SK-N-SH (cell line): ENCODE data around the gene CHRNB1. TPM values are rescaled to one million over a fixed set of nuclear protein-coding genes. Genes with fewer than 3 reads are reported as not detected.
A peak's percentile ranks its signal among the peaks of the same experiment; 100 is the strongest.

Experiments used
- CTCF ChIA-PET: fragments of 300-600, 350-600 bp; formaldehyde crosslinking; extraction: SDS; loops from one replicate; lab custom pipeline; 2021; lab: Yijun Ruan, JAX
- POLR2A ChIA-PET: fragments of 350-600 bp; sonication (Branson Sonifier 250); formaldehyde crosslinking; extraction: SDS; loops from one replicate; lab custom pipeline; 2020; ENCODE audit warnings: antibody characterized with exemption, inconsistent platforms; lab: Yijun Ruan, JAX
- DNase-seq: peaks from one replicate; pipeline ENCODE4 v3.0.0; 2012
- H2AFZ ChIP-seq: fragments of 200-600 bp; sonication (generic); 2 replicates; pipeline ENCODE4 v1.8.1; 2016; ENCODE audit warnings: antibody characterized with exemption, mild to moderate bottlenecking, low read depth
- H3F3A ChIP-seq: fragments of 200-600 bp; sonication (generic); replicated peaks from 2 replicates; pipeline ENCODE3; 2016; ENCODE audit warnings: antibody characterized with exemption, mild to moderate bottlenecking; ENCODE audit not compliant: insufficient read depth
- H3K27ac ChIP-seq, 2 experiments: fragments of 200-500 bp in 1 of 2; fragments of 200-600 bp in 1 of 2; sonication (Bioruptor generic) in 1 of 2; sonication (generic), shearing (Covaris generic) in 1 of 2; 2 replicates each; pipeline versions ENCODE4 v1.5.1 to v1.6.1; 2014 to 2016; ENCODE audit warnings: low read depth in 2 of 2, inconsistent platforms in 1 of 2, low read length in 1 of 2, mild to moderate bottlenecking in 1 of 2, mixed read lengths in 1 of 2
- H3K27me3 ChIP-seq: fragments of 200-600 bp; sonication (generic), shearing (Covaris generic); 2 replicates; pipeline ENCODE4 v1.6.1; 2016; ENCODE audit warnings: mixed run types; ENCODE audit not compliant: insufficient read depth
- H3K36me3 ChIP-seq, 2 experiments: fragments of 200-500 bp in 1 of 2; fragments of 200-600 bp in 1 of 2; sonication (Bioruptor generic) in 1 of 2; sonication (generic) in 1 of 2; replicated peaks in 1 of 2; 2 replicates each; pipeline versions ENCODE3 to v1.5.1; 2014 to 2016; ENCODE audit warnings: low read length in 1 of 2, mild to moderate bottlenecking in 1 of 2; ENCODE audit not compliant: insufficient read depth in 2 of 2, control insufficient read depth in 1 of 2
- H3K4me1 ChIP-seq, 2 experiments: fragments of 200-500 bp in 1 of 2; fragments of 200-600 bp in 1 of 2; sonication (Bioruptor generic) in 1 of 2; sonication (generic), shearing (Covaris generic) in 1 of 2; 2 replicates each; pipeline versions ENCODE4 v1.5.1 to v1.6.1; 2014 to 2016; ENCODE audit warnings: low read depth in 1 of 2, low read length in 1 of 2, mixed run types in 1 of 2; ENCODE audit not compliant: insufficient read depth in 2 of 2, control insufficient read depth in 1 of 2
- H3K4me2 ChIP-seq: fragments of 200-600 bp; sonication (generic), shearing (Covaris generic); 2 replicates; pipeline ENCODE4 v1.6.1; 2017; ENCODE audit warnings: mixed run types
- H3K4me3 ChIP-seq, 2 experiments: fragments of 200-500 bp in 1 of 2; fragments of 200-600 bp in 1 of 2; sonication (Bioruptor generic) in 1 of 2; sonication (generic), shearing (Covaris generic) in 1 of 2; 2 replicates each; pipeline versions ENCODE4 v1.5.1 to v1.8.1; 2014 to 2016; ENCODE audit warnings: low read depth in 2 of 2, inconsistent platforms in 1 of 2, low read length in 1 of 2, mild to moderate bottlenecking in 1 of 2, mixed read lengths in 1 of 2, moderate library complexity in 1 of 2
- H3K79me2 ChIP-seq: fragments of 200-600 bp; sonication (generic); 2 replicates; pipeline ENCODE4 v1.8.1; 2017; ENCODE audit warnings: mild to moderate bottlenecking; ENCODE audit not compliant: insufficient read depth
- H3K9ac ChIP-seq: fragments of 200-600 bp; sonication (generic); 2 replicates; pipeline ENCODE4 v1.6.1; 2017; ENCODE audit warnings: mixed run types
- H3K9me2 ChIP-seq: fragments of 200-600 bp; sonication (generic); 2 replicates; pipeline ENCODE4 v1.6.1; 2017; ENCODE audit warnings: mixed run types
- H3K9me3 ChIP-seq: fragments of 200-600 bp; sonication (generic); 2 replicates; pipeline ENCODE4 v1.6.1; 2017; ENCODE audit warnings: mixed run types, mild to moderate bottlenecking, moderate library complexity
- H4K20me1 ChIP-seq: fragments of 200-600 bp; sonication (generic); 2 replicates; pipeline ENCODE4 v1.6.1; 2017; ENCODE audit warnings: mild to moderate bottlenecking, mixed run types; ENCODE audit not compliant: insufficient read depth
- CHD2 ChIP-seq: fragments of 150-350 bp; IDR thresholded peaks from 2 replicates; pipeline ENCODE4 v1.6.1; 2018; ENCODE audit warnings: low read length; ENCODE audit not compliant: partially characterized antibody
- CTCF ChIP-seq: fragments of 200-600 bp; sonication (generic); IDR thresholded peaks from 2 replicates; pipeline ENCODE4 v1.6.1; 2017; ENCODE audit warnings: antibody characterized with exemption, mild to moderate bottlenecking, moderate library complexity
- EZH2phosphoT487 ChIP-seq: fragments of 200-600 bp; sonication (generic); IDR thresholded peaks from 2 replicates; pipeline ENCODE4 v1.6.1; 2017; ENCODE audit warnings: low read depth, mixed run types, mild to moderate bottlenecking, antibody characterized with exemption, moderate library complexity, borderline replicate concordance
- FOXJ3 ChIP-seq: sonication (generic); formaldehyde crosslinking; IDR thresholded peaks from 2 replicates; pipeline ENCODE4 v1.5.1; 2020; ENCODE audit warnings: mild to moderate bottlenecking, missing genetic modification reagents
- FOXM1 ChIP-seq: IDR thresholded peaks from 2 replicates; pipeline ENCODE4 v1.4.0; 2012; ENCODE audit warnings: low read depth, mild to moderate bottlenecking
- JUND ChIP-seq: IDR thresholded peaks from 2 replicates; pipeline ENCODE4 v1.4.0; 2012
- MAX ChIP-seq: IDR thresholded peaks from 2 replicates; pipeline ENCODE4 v1.4.0; 2012; ENCODE audit warnings: low read depth
- MXI1 ChIP-seq: IDR thresholded peaks from 2 replicates; pipeline ENCODE4 v1.6.1; 2012; ENCODE audit warnings: mild to moderate bottlenecking, low read depth, low read length, improper control_type of control experiment
- NFIC ChIP-seq: IDR thresholded peaks from 2 replicates; pipeline ENCODE4 v1.4.0; 2012; ENCODE audit warnings: borderline replicate concordance
- PBX3 ChIP-seq: IDR thresholded peaks from 2 replicates; pipeline ENCODE4; 2012
- POLR2AphosphoS5 ChIP-seq: IDR thresholded peaks from 2 replicates; pipeline ENCODE4 v1.6.1; 2012; ENCODE audit warnings: low read depth, low read length
- REST ChIP-seq: IDR thresholded peaks from 2 replicates; pipeline ENCODE4 v1.6.1; 2012; ENCODE audit warnings: mild to moderate bottlenecking, low read depth, low read length, moderate library complexity
- RFX5 ChIP-seq: IDR thresholded peaks from 2 replicates; pipeline ENCODE4 v1.6.1; 2012; ENCODE audit warnings: mild to moderate bottlenecking, improper control_type of control experiment, low read length
- SMC3 ChIP-seq: IDR thresholded peaks from 2 replicates; pipeline ENCODE4 v1.6.1; 2012; ENCODE audit warnings: low read depth, low read length, improper control_type of control experiment
- TCF12 ChIP-seq: IDR thresholded peaks from 2 replicates; pipeline ENCODE4 v1.4.0; 2012
- TEAD4 ChIP-seq: IDR thresholded peaks from 2 replicates; pipeline ENCODE4 v1.4.0; 2012; ENCODE audit warnings: mild to moderate bottlenecking, borderline replicate concordance; ENCODE audit not compliant: insufficient read depth
- USF1 ChIP-seq: IDR thresholded peaks from 2 replicates; pipeline ENCODE4 v1.4.0; 2012; ENCODE audit warnings: low read depth, borderline replicate concordance
- YY1 ChIP-seq: IDR thresholded peaks from 2 replicates; pipeline ENCODE4 v1.4.0; 2012; ENCODE audit warnings: low read depth, mild to moderate bottlenecking
- WGBS: methylation state at CpG from one replicate; pipeline ENCODE4 v1.1.6; 2017; ENCODE audit warnings: low lambda C conversion rate; 5-methylcytosine and 5-hydroxymethylcytosine counted together
- polyA plus RNA-seq, 3 experiments: library from polyadenylated mRNA; depleted of rRNA; stranded (reverse); fragments of >200 nt; gene quantifications; 2 replicates each; pipeline ENCODE4 v1.2.3, GENCODE V29; 2012

The CHRNB1 gene
- polyA plus RNA-seq, 1 of the 3 experiments (the other 2 are of a cell fraction) = 26.8 TPM

- peaks cover 26% of the 10 kb centered on the region for H3F3A ChIP-seq
- H3K4me3 ChIP-seq = no peak overlapping the region
- no peaks in the 10 kb centered on the region for H3K9me3 ChIP-seq
- no peak overlapping the region; a peak in 1 of 4 replicates for H3K27ac ChIP-seq
- no peak overlapping the region for H2AFZ ChIP-seq
- no peak for DNase-seq
- peaks cover 0 to 5% of the 10 kb centered on the region in 2 experiments; a peak in 1 of 4 replicates for H3K4me1 ChIP-seq
- H3K4me2 ChIP-seq = no peak overlapping the region
- no peaks in the 10 kb centered on the region for H3K9me2 ChIP-seq
- peak; percentile 51; the same call in 1 of the 2 replicates for TF ChIP-seq YY1
- TF ChIP-seq TEAD4 = no peak
- WGBS = 91% methylated on average over 3 of the region's 3 CpGs
- H3K9ac ChIP-seq = no peak overlapping the region
- H3K36me3 ChIP-seq = peaks cover 0 to 24% of the 10 kb centered on the region in 2 experiments
- CTCF ChIA-PET = interaction anchor here (0.6 to 1.3 kb wide), 4 partner anchors 21 to 100 kb away, joined by 3 to 4 read pairs (median 3); partner anchors contain the start of gene SLC35G6
- H3K27me3 ChIP-seq = no peaks in the 10 kb centered on the region
- H4K20me1 ChIP-seq = no peaks in the 10 kb centered on the region
- POLR2A ChIA-PET = no interaction called here
- peaks cover 14% of the 10 kb centered on the region; the same call in 1 of the 2 replicates for H3K79me2 ChIP-seq
These were observed 15.2 kb downstream of the CHRNB1 start for GRCh38 chr17:7459961-7460545.

GRCh38 chr17:7460850-7461660, 16.2 kb downstream of the CHRNB1 start:
- Histone ChIP-seq H3K27ac (no peak overlapping the region), H3F3A (peaks cover 26% of the 10 kb centered on the region), H3K4me1 (peaks cover 0 to 4% of the 10 kb centered on the region in 2 experiments; a peak in 1 of 4 replicates), H3K9ac (no peak overlapping the region), H3K27me3 (no peaks in the 10 kb centered on the region), H3K79me2 (peaks cover 13% of the 10 kb centered on the region; the same call in 1 of the 2 replicates), H3K4me2 (no peak overlapping the region), H4K20me1 (no peaks in the 10 kb centered on the region), H3K4me3 (no peak overlapping the region), H3K9me3 (no peaks in the 10 kb centered on the region), H2AFZ (no peak overlapping the region), H3K36me3 (peaks cover 0 to 29% of the 10 kb centered on the region in 2 experiments), H3K9me2 (no peaks in the 10 kb centered on the region)
- ChIA-PET POLR2A (interaction anchor here (0.6 kb wide), 1 partner anchor 344 kb away, joined by 3 read pairs; no protein-coding TSS in a partner anchor), CTCF (interaction anchor here (0.9 kb wide), 1 partner anchor 99 kb away, joined by 3 read pairs; no protein-coding TSS in a partner anchor)
- 94% methylated on average over 7 of the region's 7 CpGs for WGBS
- no peak for DNase-seq
- no peak for TF ChIP-seq SMC3
- TF ChIP-seq PBX3 = no peak
- no peak for TF ChIP-seq NFIC
- TF ChIP-seq FOXJ3 (CRISPR knock-in tag) = no peak
- TF ChIP-seq TEAD4 = no peak
- TF ChIP-seq MXI1 = no peak
- no peak for TF ChIP-seq CHD2
- no peak for TF ChIP-seq EZH2phosphoT487
- TF ChIP-seq TCF12 = no peak
- TF ChIP-seq MAX = no peak
- no peak for TF ChIP-seq RFX5
- TF ChIP-seq REST = no peak
- TF ChIP-seq USF1 = no peak
- TF ChIP-seq FOXM1 = no peak
- no peak for TF ChIP-seq JUND
- TF ChIP-seq POLR2AphosphoS5 = no peak
- TF ChIP-seq CTCF = no peak
